Fibroblast of lung (primary cell): ENCODE data around the gene DENND1A. TPM values are rescaled to one million over a fixed set of nuclear protein-coding genes. Genes with fewer than 3 reads are reported as not detected.

ENCODE experiments used
- DNase-seq, 2 donors: peaks; one replicate each; pipeline versions ENCODE4 v3.0.0 to v3.0.0-alpha.2; 2010; ENCODE audit warnings: low read depth in 2 of 2
- H2AFZ ChIP-seq: 2 replicates; pipeline ENCODE4 v1.5.1; 2012; ENCODE audit warnings: low read length, control low read depth, inconsistent platforms
- H3K27ac ChIP-seq: 2 replicates; pipeline ENCODE4 v1.5.1; 2011; ENCODE audit warnings: low read length, control low read depth; ENCODE audit not compliant: insufficient read depth
- H3K27me3 ChIP-seq: 2 replicates; pipeline ENCODE4 v1.5.1; 2011; ENCODE audit warnings: mild to moderate bottlenecking, low read length; ENCODE audit not compliant: control insufficient read depth, insufficient read depth
- H3K36me3 ChIP-seq: 2 replicates; pipeline ENCODE4 v1.5.1; 2011; ENCODE audit warnings: low read length; ENCODE audit not compliant: control insufficient read depth, insufficient read depth
- H3K4me1 ChIP-seq: 2 replicates; pipeline ENCODE4 v1.5.1; 2011; ENCODE audit warnings: low read length; ENCODE audit not compliant: control insufficient read depth, insufficient read depth; ENCODE audit errors: extremely low read depth
- H3K4me2 ChIP-seq: 2 replicates; pipeline ENCODE4 v1.5.1; 2011; ENCODE audit warnings: low read length, control low read depth; ENCODE audit not compliant: insufficient read depth; ENCODE audit errors: extremely low read depth
- H3K4me3 ChIP-seq, 4 experiments: fragments of 200-600 bp in 1 of 4; sonication (generic) in 1 of 4; replicated peaks in 1 of 4; 2 replicates each; pipeline ENCODE4 v1.5.1; 2011 to 2016; ENCODE audit warnings: low read length in 4 of 4, low read depth in 3 of 4, mild to moderate bottlenecking in 3 of 4, control low read depth in 2 of 4, inconsistent platforms in 1 of 4, mixed read lengths in 1 of 4; ENCODE audit not compliant: insufficient read depth in 1 of 4; ENCODE audit errors: control extremely low read depth in 1 of 4
- H3K79me2 ChIP-seq: 2 replicates; pipeline ENCODE4 v1.5.1; 2012; ENCODE audit warnings: mild to moderate bottlenecking, low read length, inconsistent platforms; ENCODE audit not compliant: control insufficient read depth, insufficient read depth
- H3K9ac ChIP-seq: 2 replicates; pipeline ENCODE4 v1.5.1; 2011; ENCODE audit warnings: mild to moderate bottlenecking, low read length, control low read depth; ENCODE audit not compliant: insufficient read depth
- H3K9me3 ChIP-seq: 2 replicates; pipeline ENCODE4 v1.5.1; 2012; ENCODE audit warnings: low read depth, low read length; ENCODE audit not compliant: control insufficient read depth, insufficient read depth
- H4K20me1 ChIP-seq: 2 replicates; pipeline ENCODE4 v1.5.1; 2011; ENCODE audit warnings: low read length; ENCODE audit not compliant: control insufficient read depth, insufficient read depth; ENCODE audit errors: extremely low read depth
- EZH2 ChIP-seq: IDR thresholded peaks from 2 replicates; pipeline ENCODE4 v1.5.1; 2012; ENCODE audit warnings: low read length, control low read depth, mild to moderate bottlenecking; ENCODE audit errors: missing control alignments
- polyA plus RNA-seq, 2 donors: library from polyadenylated mRNA; depleted of rRNA in 1 of 2; stranded (reverse) in 1 of 2; unstranded in 1 of 2; fragments of >200 nt; gene quantifications; 2 replicates each; pipeline ENCODE4 v1.2.1, GENCODE V29; 2011 to 2012; ENCODE audit warnings: missing spikeins in 1 of 2
- total RNA-seq: library from RNA; depleted of rRNA; stranded (reverse); fragments of >200 nt; gene quantifications from 2 replicates; pipeline ENCODE4 v1.2.1, GENCODE V29; 2014
- TF ChIP-seq, protein P1 (sequence below), 2 donors: IDR thresholded peaks in 1 of 2; conservative IDR thresholded peaks in 1 of 2; 1 replicate in 1 of 2; 2 replicates in 1 of 2; pipeline ENCODE4 v1.5.1; 2011 to 2012; ENCODE audit warnings: low read length in 2 of 2, control low read depth in 1 of 2, inconsistent platforms in 1 of 2, low read depth in 1 of 2, mild to moderate bottlenecking in 1 of 2

The DENND1A gene
- total and polyA plus RNA-seq, 2 donors (not counting 1 experiment from before 2014, with no cell fraction given): 13.0 to 18.3 TPM

DNA sequence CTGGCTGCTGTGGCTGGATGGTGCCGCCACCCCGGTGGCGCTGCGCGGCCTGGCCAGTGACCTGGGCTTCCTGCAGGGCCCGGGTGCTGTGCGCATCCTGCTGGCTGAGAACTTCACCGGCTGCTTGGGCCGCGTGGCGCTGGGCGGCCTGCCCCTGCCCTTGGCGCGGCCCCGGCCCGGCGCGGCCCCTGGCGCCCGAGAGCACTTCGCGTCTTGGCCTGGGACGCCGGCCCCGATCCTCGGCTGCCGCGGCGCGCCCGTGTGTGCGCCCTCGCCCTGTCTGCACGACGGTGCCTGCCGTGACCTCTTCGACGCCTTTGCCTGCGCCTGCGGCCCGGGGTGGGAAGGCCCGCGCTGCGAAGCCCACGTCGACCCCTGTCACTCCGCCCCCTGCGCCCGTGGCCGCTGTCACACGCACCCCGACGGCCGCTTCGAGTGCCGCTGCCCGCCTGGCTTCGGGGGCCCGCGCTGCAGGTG, 556.4 kb downstream of the DENND1A start:
- Histone ChIP-seq H3K9me3 (no peaks in the 10 kb centered on the region), H3K4me2 (no peak overlapping the region), H3K79me2 (no peaks in the 10 kb centered on the region), H3K36me3 (no peaks in the 10 kb centered on the region), H3K27me3 (peaks cover 37% of the 10 kb centered on the region), H3K4me1 (no peaks in the 10 kb centered on the region), H3K4me3 (no peak overlapping the region), H2AFZ (no peak overlapping the region), H3K9ac (no peak overlapping the region), H3K27ac (no peak overlapping the region), H4K20me1 (no peaks in the 10 kb centered on the region)
- TF ChIP-seq, protein P1, sequence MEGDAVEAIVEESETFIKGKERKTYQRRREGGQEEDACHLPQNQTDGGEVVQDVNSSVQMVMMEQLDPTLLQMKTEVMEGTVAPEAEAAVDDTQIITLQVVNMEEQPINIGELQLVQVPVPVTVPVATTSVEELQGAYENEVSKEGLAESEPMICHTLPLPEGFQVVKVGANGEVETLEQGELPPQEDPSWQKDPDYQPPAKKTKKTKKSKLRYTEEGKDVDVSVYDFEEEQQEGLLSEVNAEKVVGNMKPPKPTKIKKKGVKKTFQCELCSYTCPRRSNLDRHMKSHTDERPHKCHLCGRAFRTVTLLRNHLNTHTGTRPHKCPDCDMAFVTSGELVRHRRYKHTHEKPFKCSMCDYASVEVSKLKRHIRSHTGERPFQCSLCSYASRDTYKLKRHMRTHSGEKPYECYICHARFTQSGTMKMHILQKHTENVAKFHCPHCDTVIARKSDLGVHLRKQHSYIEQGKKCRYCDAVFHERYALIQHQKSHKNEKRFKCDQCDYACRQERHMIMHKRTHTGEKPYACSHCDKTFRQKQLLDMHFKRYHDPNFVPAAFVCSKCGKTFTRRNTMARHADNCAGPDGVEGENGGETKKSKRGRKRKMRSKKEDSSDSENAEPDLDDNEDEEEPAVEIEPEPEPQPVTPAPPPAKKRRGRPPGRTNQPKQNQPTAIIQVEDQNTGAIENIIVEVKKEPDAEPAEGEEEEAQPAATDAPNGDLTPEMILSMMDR (conservative IDR thresholded peaks at IDR 0.05 in 1 of 2, IDR thresholded peaks at IDR 0.05 in 1 of 2; ENCODE audit: low read depth in 1 of 2, low read length in 2 of 2): no peak
- TF ChIP-seq EZH2: peak; percentile 62
- DNase-seq: no peak

DNA sequence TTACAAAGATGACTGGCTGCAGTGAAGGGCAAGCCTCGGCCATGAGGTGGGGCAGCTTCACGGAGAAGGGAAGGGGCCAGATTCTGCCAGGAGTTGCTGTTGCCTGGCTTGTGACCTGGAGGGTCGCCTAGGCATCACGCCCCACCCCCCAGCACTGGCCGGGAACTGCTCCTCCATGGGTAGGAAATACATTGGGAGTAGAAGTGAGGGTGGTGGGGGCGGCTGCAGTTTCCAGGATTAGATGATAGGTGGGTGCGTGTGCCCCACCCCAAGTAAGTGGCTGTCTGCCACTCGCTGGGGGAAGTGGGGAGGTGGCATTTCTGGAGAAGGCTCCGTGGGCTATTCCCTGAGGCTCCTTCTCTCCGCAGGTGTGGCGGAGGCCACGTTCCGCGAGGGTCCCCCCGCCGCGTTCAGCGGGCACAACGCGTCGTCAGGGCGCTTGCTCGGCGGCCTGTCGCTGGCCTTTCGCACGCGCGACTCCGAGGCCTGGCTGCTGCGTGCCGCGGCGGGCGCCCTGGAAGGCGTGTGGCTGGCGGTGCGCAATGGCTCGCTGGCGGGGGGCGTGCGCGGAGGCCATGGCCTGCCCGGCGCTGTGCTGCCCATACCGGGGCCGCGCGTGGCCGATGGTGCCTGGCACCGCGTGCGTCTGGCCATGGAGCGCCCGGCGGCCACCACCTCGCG, 557.0 kb downstream of the DENND1A start:
- no peak for DNase-seq
- H3K4me1 ChIP-seq: no peaks in the 10 kb centered on the region
- no peak for TF ChIP-seq EZH2
- TF ChIP-seq, protein P1 (conservative IDR thresholded peaks at IDR 0.05 in 1 of 2, IDR thresholded peaks at IDR 0.05 in 1 of 2; ENCODE audit: low read depth in 1 of 2, low read length in 2 of 2): no peak
- H4K20me1 ChIP-seq: no peaks in the 10 kb centered on the region
- H3K27me3 ChIP-seq: peaks cover 37% of the 10 kb centered on the region
- H3K79me2 ChIP-seq: no peaks in the 10 kb centered on the region
- H3K27ac ChIP-seq: no peak overlapping the region
- H3K36me3 ChIP-seq: no peaks in the 10 kb centered on the region
- H3K9ac ChIP-seq: no peak overlapping the region
- no peak overlapping the region for H3K4me2 ChIP-seq
- no peak overlapping the region for H2AFZ ChIP-seq
- no peaks in the 10 kb centered on the region for H3K9me3 ChIP-seq
- no peak overlapping the region for H3K4me3 ChIP-seq

DNA sequence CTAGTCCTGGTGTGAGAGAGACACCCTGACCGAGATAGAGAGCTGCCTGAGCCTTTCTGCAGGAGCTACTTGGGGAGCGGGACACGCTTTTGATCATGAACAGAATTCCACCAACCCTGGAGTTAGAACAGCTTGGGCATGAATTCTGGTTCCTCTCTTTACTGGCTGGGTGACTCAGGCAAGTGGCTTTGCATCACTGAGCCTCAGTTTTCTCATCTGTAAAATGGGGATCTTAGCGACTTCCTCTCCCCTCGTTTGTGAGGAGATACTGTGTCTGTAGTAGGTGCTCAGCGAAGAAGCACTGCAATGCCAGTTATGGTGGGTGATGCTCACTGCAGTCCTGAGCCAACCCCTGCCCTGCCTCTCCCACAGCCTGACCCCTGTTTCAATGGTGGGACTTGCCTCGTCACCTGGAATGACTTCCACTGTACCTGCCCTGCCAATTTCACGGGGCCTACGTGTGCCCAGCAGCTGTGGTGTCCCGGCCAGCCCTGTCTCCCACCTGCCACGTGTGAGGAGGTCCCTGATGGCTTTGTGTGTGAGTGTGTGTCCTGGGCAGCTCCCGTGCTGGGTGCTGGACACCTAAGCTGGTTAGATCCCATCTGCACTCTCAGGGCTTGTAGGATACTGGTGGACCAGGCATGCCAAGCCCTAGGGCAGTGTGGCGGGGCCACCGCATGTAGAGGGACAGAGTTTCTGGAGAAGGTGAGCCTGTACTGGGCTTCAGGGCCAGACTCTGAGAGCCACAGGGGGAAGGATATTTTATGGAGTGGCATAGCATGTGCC, 557.9 kb downstream of the DENND1A start:
- Histone ChIP-seq H3K9me3 (no peaks in the 10 kb centered on the region), H3K79me2 (no peaks in the 10 kb centered on the region), H4K20me1 (no peaks in the 10 kb centered on the region), H3K36me3 (no peaks in the 10 kb centered on the region), H3K27me3 (peaks cover 37% of the 10 kb centered on the region), H3K27ac (no peak overlapping the region), H3K4me2 (no peak overlapping the region), H3K4me3 (no peak overlapping the region), H3K9ac (no peak overlapping the region), H3K4me1 (no peaks in the 10 kb centered on the region), H2AFZ (no peak overlapping the region)
- DNase-seq: no peak
- TF ChIP-seq, protein P1 (conservative IDR thresholded peaks at IDR 0.05 in 1 of 2, IDR thresholded peaks at IDR 0.05 in 1 of 2; ENCODE audit: low read depth in 1 of 2, low read length in 2 of 2): no peak
- TF ChIP-seq EZH2: no peak
